HG02973 (cell line): ENCODE results near the gene MRPS5.

ENCODE experiments used
- ATAC-seq: cut with Tn5 transposase; IDR thresholded peaks from one replicate; pipeline ENCODE4 v1.9.1; 2021; ENCODE audit warnings: moderate library complexity; ENCODE audit not compliant: unreplicated experiment

Gene MRPS5

GRCh38 chr2:95091885-95092555 lies 29.6 kb downstream of the MRPS5 start:
- ATAC-seq: no peak

GRCh38 chr2:95087379-95087778 lies 34.2 kb downstream of the MRPS5 start:
- ATAC-seq: no peak

- ATAC-seq: no peak
These were observed 35.6 kb downstream of the MRPS5 start for GRCh38 chr2:95086017-95086416.

GRCh38 chr2:95082477-95082876 lies 39.1 kb downstream of the MRPS5 start:
- no peak for ATAC-seq

GRCh38 chr2:95079199-95079683 lies 42.4 kb downstream of the MRPS5 start:
- no peak for ATAC-seq

GRCh38 chr2:95077861-95078603 lies 43.6 kb downstream of the MRPS5 start:
- no peak for ATAC-seq

GRCh38 chr2:95077530-95077825 lies 44.1 kb downstream of the MRPS5 start:
- no peak for ATAC-seq

GRCh38 chr2:95076705-95077529 lies 44.7 kb downstream of the MRPS5 start:
- ATAC-seq: peak; percentile 86

GRCh38 chr2:95075440-95076132 lies 46.0 kb downstream of the MRPS5 start:
- ATAC-seq: no peak

- ATAC-seq: no peak
These were observed 46.8 kb downstream of the MRPS5 start for GRCh38 chr2:95074663-95075439.

GRCh38 chr2:95073856-95074662 lies 47.5 kb downstream of the MRPS5 start:
- ATAC-seq: no peak

- ATAC-seq: no peak
These were observed 49.2 kb downstream of the MRPS5 start for GRCh38 chr2:95072424-95072823.

- ATAC-seq: no peak
These were observed 49.8 kb downstream of the MRPS5 start for GRCh38 chr2:95071856-95072255.

- no peak for ATAC-seq
These were observed 52.1 kb downstream of the MRPS5 start for GRCh38 chr2:95069465-95069864.

- ATAC-seq: no peak
These were observed 53.4 kb downstream of the MRPS5 start for GRCh38 chr2:95068256-95068655.

- ATAC-seq: peak; percentile 74
These were observed 58.3 kb downstream of the MRPS5 start for GRCh38 chr2:95063086-95063958.

GRCh38 chr2:95062242-95063085 lies 59.1 kb downstream of the MRPS5 start:
- peak; percentile 12 for ATAC-seq
